Effector memory CD8-positive, alpha-beta T cell (primary cell): ENCODE data around the gene SULT1A2.
"Not testable (repeated sequence)": the region's sequence is repeated elsewhere in the genome, so short reads cannot be mapped to it uniquely, and the experiment has no call there.

Experiments
- ATAC-seq: fragments of 150-1000 bp; cut with Tn5 transposase; replicated peaks from 2 replicates; pipeline ENCODE4 v1.10.0; 2021; ENCODE audit warnings: mild to moderate bottlenecking, moderate library complexity
- DNase-seq, 3 experiments: peaks; one replicate each; pipeline ENCODE4 v3.0.0; 2021
- H3K27ac Mint-ChIP-seq, 2 donors: one replicate each; pipeline ENCODE4 v1.8.0; 2022; ENCODE audit warnings: mild to moderate bottlenecking in 2 of 2, mixed read lengths in 2 of 2, moderate library complexity in 2 of 2
- H3K27me3 Mint-ChIP-seq, 2 donors: one replicate each; pipeline ENCODE4 v1.8.0; 2022; ENCODE audit warnings: mixed read lengths in 2 of 2
- H3K36me3 Mint-ChIP-seq: one replicate; pipeline ENCODE4 v1.8.0; 2022; ENCODE audit warnings: mild to moderate bottlenecking, moderate library complexity, mixed read lengths; ENCODE audit not compliant: insufficient read depth
- H3K4me1 Mint-ChIP-seq, 2 donors: one replicate each; pipeline ENCODE4 v1.8.0; 2022; ENCODE audit warnings: low read depth in 2 of 2, mixed read lengths in 2 of 2
- H3K4me3 Mint-ChIP-seq, 2 donors: one replicate each; pipeline ENCODE4 v1.8.0; 2022; ENCODE audit warnings: mild to moderate bottlenecking in 2 of 2, mixed read lengths in 2 of 2, moderate library complexity in 2 of 2
- H3K9me3 Mint-ChIP-seq, 2 donors: one replicate each; pipeline ENCODE4 v1.8.0; 2022; ENCODE audit warnings: mixed read lengths in 2 of 2

The SULT1A2 gene

DNA sequence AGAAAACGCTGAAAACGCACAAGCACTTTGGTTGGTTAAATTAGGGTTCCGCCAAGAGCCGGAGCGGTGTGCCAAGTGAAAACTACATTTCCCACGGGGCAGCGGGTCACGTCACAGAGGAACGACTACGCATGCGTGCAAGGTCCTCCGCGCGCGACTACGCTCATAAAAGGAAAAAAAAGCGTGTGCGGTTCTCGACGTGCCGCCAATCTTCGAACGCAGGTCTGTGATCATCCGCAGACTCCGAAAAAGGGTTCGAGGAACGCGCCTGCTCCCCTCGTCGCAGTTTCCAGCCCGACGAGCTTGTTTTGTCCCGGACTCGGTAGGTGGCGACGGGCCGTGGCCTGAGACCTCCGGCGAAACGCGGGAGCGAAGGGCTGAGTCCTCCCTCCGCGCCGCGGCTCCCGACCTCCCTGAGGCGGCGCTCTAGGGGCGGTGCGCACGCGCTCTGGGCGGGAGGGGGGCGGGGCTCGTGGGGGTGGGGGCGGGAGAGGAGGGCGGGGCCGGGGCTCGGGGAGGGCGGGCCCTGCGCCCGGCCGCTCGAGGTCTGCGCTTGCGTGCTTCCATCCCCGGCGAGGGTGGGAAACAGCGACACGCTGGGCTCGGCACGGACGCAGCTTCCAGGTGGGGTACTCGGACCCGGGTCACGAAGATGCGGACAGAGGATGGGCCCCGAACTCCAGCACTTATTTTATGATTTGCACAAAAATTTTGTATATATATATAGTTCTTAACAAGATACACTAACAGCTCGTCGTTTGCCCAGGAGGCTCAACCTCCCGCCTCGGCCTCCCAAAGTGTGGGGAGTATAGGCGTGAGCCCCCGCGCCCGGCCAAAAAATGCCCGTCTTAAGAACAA is 42.8 kb downstream of the SULT1A2 start, which contains the start of gene SGF29:
SGF29 (plus strand) TSS at position 145 of the 858 bp plus-strand sequence. CDS start 27,150 bp downstream, outside the sequence.
- Mint-ChIP-seq H3K4me1 (peaks cover 7 to 14% of the 10 kb centered on the region in 2 donors), H3K4me3 (peak within 1 kb of the TSS; percentile 75 to 91), H3K27me3 (peaks cover 0 to 5% of the 10 kb centered on the region in 2 donors), H3K9me3 (no peaks in the 10 kb centered on the region), H3K36me3 (peaks cover 40% of the 10 kb centered on the region), H3K27ac (peak within 1 kb of the TSS; percentile 93 to 96)
- ATAC-seq, result peak; percentile 84
- peak; percentile 92 to 94 (median 93) for DNase-seq

DNA sequence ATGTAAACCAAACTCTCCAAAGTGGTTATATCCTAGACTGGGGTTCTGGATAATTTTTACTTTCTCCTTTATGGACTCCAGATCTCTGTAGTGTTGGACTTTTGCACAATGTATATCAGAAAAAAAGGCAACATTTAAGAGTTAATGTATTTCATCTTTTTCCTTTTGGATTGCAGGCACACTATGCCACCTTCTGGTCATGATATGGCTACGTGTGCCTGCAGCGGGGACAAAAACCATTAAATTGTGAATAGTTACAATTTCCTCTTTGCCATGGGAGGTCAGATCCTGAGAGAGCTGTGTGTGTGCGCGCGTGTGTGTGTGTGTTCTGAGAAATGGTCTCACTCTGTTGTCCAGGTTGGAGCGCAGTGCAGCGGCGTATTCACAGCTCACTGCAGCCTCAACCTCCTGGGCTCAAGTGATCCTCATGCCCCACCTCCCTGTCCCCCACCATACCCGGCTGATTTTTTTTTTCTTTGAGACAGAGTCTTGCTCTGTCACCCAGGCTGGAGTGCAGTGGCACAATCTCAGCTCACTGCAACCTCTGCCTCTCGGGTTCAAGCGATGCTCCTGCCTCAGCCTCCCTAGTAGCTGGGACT is 47.5 kb downstream of the SULT1A2 start:
- Mint-ChIP-seq H3K4me1 (peaks cover under 1% of the 10 kb centered on the region in 2 donors), H3K27ac (no peak overlapping the region), H3K36me3 (peaks cover 14% of the 10 kb centered on the region), H3K9me3 (no peaks in the 10 kb centered on the region), H3K4me3 (no peak overlapping the region), H3K27me3 (peaks cover 0 to 5% of the 10 kb centered on the region in 2 donors)
- DNase-seq, result no peak
- no peak for ATAC-seq

DNA sequence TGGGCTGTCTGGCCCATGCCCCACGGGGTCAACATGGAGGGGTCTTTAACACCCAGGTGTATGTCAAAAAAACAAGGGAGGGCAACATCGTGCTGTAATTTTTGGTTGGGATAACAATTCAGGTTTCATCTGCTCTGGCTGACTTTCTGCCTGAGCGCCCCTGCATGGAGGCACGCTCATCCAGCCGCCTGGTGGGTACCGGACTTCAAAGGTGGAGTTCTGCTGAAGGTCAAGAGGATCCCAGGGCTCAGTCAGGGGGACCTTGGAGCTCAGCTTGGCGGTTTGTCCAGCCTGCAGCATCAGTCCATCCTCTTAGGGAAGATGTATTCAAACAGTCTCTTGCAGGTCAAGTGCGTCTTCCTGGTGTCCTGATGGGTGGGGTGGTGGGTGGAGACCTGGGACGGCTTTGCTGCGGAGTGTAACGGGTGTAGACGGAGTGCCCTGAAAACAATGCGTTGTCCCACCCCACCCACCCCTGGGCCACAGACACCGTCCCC is 48.5 kb downstream of the SULT1A2 start:
- H3K4me3 Mint-ChIP-seq, result no peak overlapping the region
- no peaks in the 10 kb centered on the region for H3K9me3 Mint-ChIP-seq
- no peaks in the 10 kb centered on the region for H3K4me1 Mint-ChIP-seq
- H3K27ac Mint-ChIP-seq, result no peak overlapping the region
- DNase-seq (no peak), ATAC-seq (no peak)
- peaks cover 4% of the 10 kb centered on the region for H3K36me3 Mint-ChIP-seq
- peaks cover 0 to 5% of the 10 kb centered on the region in 2 donors for H3K27me3 Mint-ChIP-seq

DNA sequence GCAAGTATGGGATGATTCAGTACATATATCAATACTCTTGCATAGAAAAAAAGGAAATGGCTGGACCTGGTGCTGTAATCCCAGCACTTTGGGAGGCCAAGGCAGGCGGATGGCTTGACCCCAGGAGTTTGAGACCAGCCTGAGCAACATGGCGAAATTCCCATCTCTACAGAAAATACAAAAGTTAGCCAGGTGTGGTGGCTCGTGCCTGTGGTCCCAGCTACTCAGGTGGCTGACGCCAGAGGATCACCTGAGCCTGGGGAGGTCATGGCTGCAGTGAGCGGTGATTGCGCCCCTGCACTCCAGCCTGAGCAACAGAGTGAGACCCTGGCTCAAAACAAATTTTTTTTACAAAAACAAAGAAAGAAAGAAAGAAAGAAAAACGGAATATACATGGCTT is 50.2 kb downstream of the SULT1A2 start:
- DNase-seq, result no peak
- no peak for ATAC-seq
- no peaks in the 10 kb centered on the region for H3K9me3 Mint-ChIP-seq
- H3K27me3 Mint-ChIP-seq, result peaks cover 0 to 5% of the 10 kb centered on the region in 2 donors
- H3K4me1 Mint-ChIP-seq, result peaks cover 0 to 4% of the 10 kb centered on the region in 2 donors
- H3K36me3 Mint-ChIP-seq, result no peaks in the 10 kb centered on the region
- no peak overlapping the region for H3K4me3 Mint-ChIP-seq
- no peak overlapping the region for H3K27ac Mint-ChIP-seq

- H3K27me3 Mint-ChIP-seq, H3K4me1 Mint-ChIP-seq, H3K4me3 Mint-ChIP-seq, ATAC-seq, H3K9me3 Mint-ChIP-seq, H3K36me3 Mint-ChIP-seq, H3K27ac Mint-ChIP-seq, DNase-seq: not testable (repeated sequence)
Measured at GRCh38 chr16:28545964-28546363, 50.9 kb downstream of the SULT1A2 start.

GRCh38 chr16:28544998-28545397 is 51.9 kb downstream of the SULT1A2 start:
- ATAC-seq, result no peak
- Mint-ChIP-seq H3K9me3 (no peaks in the 10 kb centered on the region), H3K27me3 (peaks cover 0 to 5% of the 10 kb centered on the region in 2 donors), H3K36me3 (no peaks in the 10 kb centered on the region), H3K4me3 (no peak overlapping the region), H3K4me1 (peaks cover 0 to 4% of the 10 kb centered on the region in 2 donors), H3K27ac (no peak overlapping the region)
- DNase-seq, result no peak

- ATAC-seq, result no peak
- Mint-ChIP-seq H3K27me3 (no peaks in the 10 kb centered on the region), H3K4me1 (peaks cover 3 to 5% of the 10 kb centered on the region in 2 donors), H3K9me3 (no peaks in the 10 kb centered on the region), H3K4me3 (no peak overlapping the region), H3K27ac (no peak overlapping the region), H3K36me3 (no peaks in the 10 kb centered on the region)
- DNase-seq, result no peak
Measured at GRCh38 chr16:28543072-28543471, 53.8 kb downstream of the SULT1A2 start.

DNA sequence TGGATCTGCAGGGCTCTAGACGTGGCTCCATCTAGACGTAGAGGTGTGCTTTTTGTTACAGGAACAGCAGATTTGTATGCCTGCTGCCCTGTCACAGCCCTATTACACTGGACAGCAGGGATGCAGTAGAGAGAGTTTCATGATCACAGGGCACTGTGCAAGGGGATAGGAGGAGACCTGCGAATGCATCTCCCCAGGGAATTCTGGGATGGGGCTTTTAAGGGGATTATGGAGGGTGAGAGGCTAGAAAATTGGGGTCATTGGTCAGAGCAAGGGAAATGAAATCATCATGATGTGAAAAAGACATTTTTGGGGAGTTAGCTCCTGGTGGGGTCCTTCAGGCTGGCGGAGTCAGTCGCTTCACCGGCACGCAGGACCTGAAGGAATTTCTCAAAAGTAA is 54.2 kb downstream of the SULT1A2 start:
- no peaks in the 10 kb centered on the region for H3K27me3 Mint-ChIP-seq
- no peak overlapping the region for H3K4me3 Mint-ChIP-seq
- no peaks in the 10 kb centered on the region for H3K36me3 Mint-ChIP-seq
- peaks cover 3 to 6% of the 10 kb centered on the region in 2 donors for H3K4me1 Mint-ChIP-seq
- no peak for ATAC-seq
- DNase-seq, result no peak
- H3K9me3 Mint-ChIP-seq, result no peaks in the 10 kb centered on the region
- no peak overlapping the region for H3K27ac Mint-ChIP-seq
